Measurements from ENCODE around the gene PLXND1. TPM values are rescaled to one million over a fixed set of nuclear protein-coding genes. Genes with fewer than 3 reads are reported as not detected.

PLXND1 gene
- total RNA-seq, 1 experiment from 2014 or later: 22.0 TPM

DNA sequence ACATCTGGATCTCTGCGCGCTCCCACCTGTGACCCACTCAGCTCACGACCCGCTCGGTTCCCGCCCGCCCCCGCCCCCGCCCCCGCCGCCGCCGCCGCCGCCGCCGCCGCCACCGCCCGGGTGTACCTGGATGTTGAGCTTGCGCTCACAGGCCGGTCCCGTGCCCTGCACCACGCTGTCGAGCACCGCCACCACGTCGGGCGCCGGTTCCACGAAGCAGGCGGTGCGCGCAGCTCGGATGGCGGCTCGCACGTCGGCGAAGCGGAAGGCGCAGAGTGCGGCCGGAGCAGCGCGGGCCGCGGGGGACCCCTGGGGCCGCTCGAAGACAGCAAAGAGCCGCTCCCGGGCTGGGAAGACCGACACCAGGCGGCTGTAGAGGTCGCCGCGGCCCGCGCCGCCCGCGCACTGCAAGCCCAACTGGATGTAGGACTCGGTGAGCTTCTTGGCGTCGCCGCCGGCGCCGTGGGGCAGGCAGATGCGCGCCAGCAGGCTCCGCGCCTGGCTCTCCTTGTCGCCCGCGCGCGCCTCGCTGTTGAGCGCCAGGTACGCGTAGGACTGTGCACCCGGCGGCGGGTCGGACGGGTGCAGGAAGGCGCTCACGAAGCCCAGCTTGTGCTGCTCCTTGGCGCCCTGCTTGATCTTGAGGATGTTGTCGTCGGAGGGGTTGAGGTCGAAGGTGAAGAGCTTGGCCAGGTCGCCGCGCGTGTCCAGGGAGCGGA lies 1.1 kb downstream of the PLXND1 start:
- Mint-ChIP-seq H3K36me3 (ENCODE audit: insufficient read depth, unreplicated experiment) (peaks cover 31% of the 10 kb centered on the region), H3K4me1 (ENCODE audit: low read depth, unreplicated experiment) (peaks cover 39% of the 10 kb centered on the region), H3K27ac (ENCODE audit: unreplicated experiment) (peak overlapping the region; percentile 24), H3K27me3 (ENCODE audit: unreplicated experiment) (peaks cover 73% of the 10 kb centered on the region), H3K4me3 (ENCODE audit: low read depth, unreplicated experiment) (peak overlapping the region; percentile 81), H3K9me3 (ENCODE audit: low read depth, unreplicated experiment) (no peaks in the 10 kb centered on the region)
- BruUV-seq (replicated peaks): no TSS peak
- intact Hi-C loops (cut with micrococcal nuclease; ENCODE audit: unreplicated experiment): no loop called here
- no peak for TF ChIP-seq CTCF (IDR thresholded peaks at IDR 0.05; ENCODE audit: unreplicated experiment)
- peak; percentile 59 for DNase-seq
- CTCF ChIA-PET: interaction anchor here (0.7 to 1.7 kb wide), 4 partner anchors 9 to 222 kb away, joined by 3 to 7 read pairs (median 4); no protein-coding TSS in a partner anchor

DNA sequence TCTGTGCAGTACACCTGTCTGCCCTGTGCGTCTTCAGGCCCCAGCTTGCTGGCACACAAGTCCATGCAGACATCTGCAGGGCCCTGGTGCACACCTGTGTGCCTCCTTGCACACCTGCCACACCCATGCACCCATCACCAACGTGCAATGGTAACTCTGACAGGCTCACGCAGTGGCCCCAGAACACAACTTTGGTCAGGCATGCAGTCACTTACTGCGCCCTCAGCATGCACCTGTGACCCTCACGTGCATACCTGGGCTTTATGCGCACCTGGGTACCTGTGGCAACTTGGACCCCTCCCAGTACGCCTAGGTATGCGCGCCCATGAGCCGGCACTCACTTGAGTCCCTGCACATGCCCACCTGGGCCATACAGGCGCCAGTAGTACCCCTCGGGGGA lies 1.7 kb downstream of the PLXND1 start:
- no TSS peak for BruUV-seq (replicated peaks)
- peaks cover 73% of the 10 kb centered on the region for H3K27me3 Mint-ChIP-seq (ENCODE audit: unreplicated experiment)
- peak overlapping the region; percentile 81 for H3K4me3 Mint-ChIP-seq (ENCODE audit: low read depth, unreplicated experiment)
- peaks cover 35% of the 10 kb centered on the region for H3K4me1 Mint-ChIP-seq (ENCODE audit: low read depth, unreplicated experiment)
- H3K9me3 Mint-ChIP-seq (ENCODE audit: low read depth, unreplicated experiment): no peaks in the 10 kb centered on the region
- TF ChIP-seq CTCF (IDR thresholded peaks at IDR 0.05; ENCODE audit: unreplicated experiment): no peak
- no peak overlapping the region for H3K27ac Mint-ChIP-seq (ENCODE audit: unreplicated experiment)
- intact Hi-C loops (cut with micrococcal nuclease; ENCODE audit: unreplicated experiment): no loop called here
- CTCF ChIA-PET: interaction anchor here (1.1 to 1.7 kb wide), 3 partner anchors 9 to 115 kb away, joined by 3 to 7 read pairs (median 5); no protein-coding TSS in a partner anchor
- DNase-seq: no peak
- peaks cover 31% of the 10 kb centered on the region for H3K36me3 Mint-ChIP-seq (ENCODE audit: insufficient read depth, unreplicated experiment)

DNA sequence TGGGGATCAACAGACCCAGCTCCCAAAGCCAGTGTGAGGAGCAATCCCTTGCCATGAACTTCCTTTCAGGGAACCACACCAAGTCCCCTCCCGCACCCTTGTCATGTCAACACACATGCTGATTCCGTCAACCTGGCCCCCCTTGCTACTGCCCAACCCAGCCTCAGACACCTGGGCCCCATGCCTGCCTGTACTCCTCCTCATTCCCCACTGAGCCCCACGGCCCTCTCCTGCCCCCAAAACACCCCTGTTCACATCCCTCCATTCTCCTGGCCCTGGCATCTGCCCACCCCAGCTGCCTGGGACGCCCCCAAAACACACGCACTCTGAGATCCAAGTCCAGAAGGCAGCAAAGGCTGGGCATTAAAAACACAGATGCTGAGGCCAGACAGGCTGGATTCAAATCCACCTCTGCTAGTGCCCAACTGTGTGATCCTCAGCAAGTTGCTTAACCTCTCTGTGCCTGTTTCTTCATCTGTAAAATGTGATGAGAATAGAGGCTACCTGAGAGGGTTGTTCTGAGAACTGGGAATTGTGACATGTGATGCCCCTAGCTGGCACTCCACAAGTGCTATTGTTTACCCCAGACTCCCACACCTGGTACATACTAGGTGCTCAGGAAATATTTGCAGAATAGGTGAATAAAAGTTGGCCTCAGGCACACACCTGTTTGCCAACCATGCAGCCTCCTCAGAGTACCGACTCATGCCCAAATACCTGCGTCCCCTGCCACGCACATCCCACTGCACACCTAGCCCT lies 2.3 kb downstream of the PLXND1 start:
- intact Hi-C loops (cut with micrococcal nuclease; ENCODE audit: unreplicated experiment): no loop called here
- no peak for DNase-seq
- no peak overlapping the region for H3K27ac Mint-ChIP-seq (ENCODE audit: unreplicated experiment)
- H3K4me3 Mint-ChIP-seq (ENCODE audit: low read depth, unreplicated experiment): peak overlapping the region; percentile 81
- H3K4me1 Mint-ChIP-seq (ENCODE audit: low read depth, unreplicated experiment): peaks cover 29% of the 10 kb centered on the region
- peaks cover 31% of the 10 kb centered on the region for H3K36me3 Mint-ChIP-seq (ENCODE audit: insufficient read depth, unreplicated experiment)
- peaks cover 71% of the 10 kb centered on the region for H3K27me3 Mint-ChIP-seq (ENCODE audit: unreplicated experiment)
- BruUV-seq (replicated peaks): no TSS peak
- TF ChIP-seq CTCF (IDR thresholded peaks at IDR 0.05; ENCODE audit: unreplicated experiment): no peak
- no peaks in the 10 kb centered on the region for H3K9me3 Mint-ChIP-seq (ENCODE audit: low read depth, unreplicated experiment)
- CTCF ChIA-PET: no interaction called here

- peaks cover 66% of the 10 kb centered on the region for H3K27me3 Mint-ChIP-seq (ENCODE audit: unreplicated experiment)
- DNase-seq: no peak
- TF ChIP-seq CTCF (IDR thresholded peaks at IDR 0.05; ENCODE audit: unreplicated experiment): no peak
- no peak overlapping the region for H3K4me3 Mint-ChIP-seq (ENCODE audit: low read depth, unreplicated experiment)
- no peak overlapping the region for H3K27ac Mint-ChIP-seq (ENCODE audit: unreplicated experiment)
- H3K9me3 Mint-ChIP-seq (ENCODE audit: low read depth, unreplicated experiment): no peaks in the 10 kb centered on the region
- CTCF ChIA-PET: no interaction called here
- no TSS peak for BruUV-seq (replicated peaks)
- intact Hi-C loops (cut with micrococcal nuclease; ENCODE audit: unreplicated experiment): no loop called here
- peaks cover 28% of the 10 kb centered on the region for H3K4me1 Mint-ChIP-seq (ENCODE audit: low read depth, unreplicated experiment)
- peaks cover 31% of the 10 kb centered on the region for H3K36me3 Mint-ChIP-seq (ENCODE audit: insufficient read depth, unreplicated experiment)
Measured at GRCh38 chr3:129603561-129603942, 2.9 kb downstream of the PLXND1 start.

Data from Calu3 (cell line).